Measurements from ENCODE around the gene MEIS2.

The MEIS2 gene

DNA sequence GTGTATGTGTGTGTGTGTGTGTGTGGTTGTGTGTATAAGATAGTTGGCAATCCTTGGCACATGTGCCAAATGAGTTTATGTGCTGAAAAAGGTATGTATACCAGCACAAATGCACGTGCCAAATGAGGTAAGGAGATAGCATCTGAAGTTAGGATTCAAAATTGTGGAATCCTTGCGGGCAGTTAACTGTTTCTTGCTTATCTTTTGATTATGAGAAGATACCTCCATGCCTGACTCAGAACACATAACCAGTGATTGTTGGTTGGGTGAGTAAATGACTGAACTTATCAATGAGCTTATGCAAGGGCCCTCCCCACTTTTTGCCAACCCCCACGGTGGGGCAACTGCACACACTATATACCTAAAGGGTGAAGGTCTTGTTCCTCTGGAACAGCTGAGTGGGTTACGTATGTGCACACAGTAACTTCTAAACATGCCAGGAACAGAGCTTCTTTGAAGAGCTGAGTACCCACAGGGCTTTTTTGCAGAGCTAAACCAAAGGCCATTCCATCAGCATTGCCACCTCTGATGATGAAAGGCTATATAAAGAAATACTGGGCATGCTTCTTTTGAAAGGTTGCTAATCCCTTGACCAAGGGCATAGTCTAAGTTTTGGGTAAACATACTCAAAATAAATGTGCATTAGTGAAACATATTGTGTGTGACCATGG, 60.1 kb downstream of the MEIS2 start:
- Histone ChIP-seq H3K27ac (ENCODE audit: low read length) (no peak overlapping the region), H3K4me3 (ENCODE audit: low read length in 2 of 2) (no peak overlapping the region), H3K4me1 (ENCODE audit: control insufficient read depth, insufficient read depth, low read length) (peaks cover 5% of the 10 kb centered on the region), H3K9ac (ENCODE audit: low read length in 2 of 2) (no peak overlapping the region), H3K9me3 (ENCODE audit: control insufficient read depth in 2 of 2, low read length in 2 of 2) (no peaks in the 10 kb centered on the region), H3K36me3 (ENCODE audit: control insufficient read depth in 2 of 2, insufficient read depth in 2 of 2, low read length in 2 of 2) (peaks cover 4 to 5% of the 10 kb centered on the region in 2 donors), H3K27me3 (ENCODE audit: control insufficient read depth in 1 of 2, insufficient read depth in 2 of 2, low read length in 2 of 2) (no peaks in the 10 kb centered on the region)

DNA sequence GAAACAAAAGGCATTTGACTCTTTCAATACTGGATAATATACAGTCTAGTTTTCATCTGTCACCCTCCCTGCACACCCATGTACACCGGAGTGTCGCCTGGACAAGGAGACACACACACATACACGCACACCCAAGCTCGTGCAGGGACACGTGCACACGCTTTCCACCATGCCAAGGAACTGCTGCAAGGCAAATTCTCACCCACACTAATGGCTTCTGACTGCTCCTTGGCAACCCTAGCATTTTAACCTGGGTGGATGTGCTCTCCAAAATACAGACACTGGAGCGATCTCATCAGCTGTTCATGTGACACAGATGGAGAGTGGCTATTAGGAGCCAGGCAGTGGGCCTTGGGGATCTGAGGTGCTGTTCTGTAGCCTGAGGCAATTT, 61.6 kb downstream of the MEIS2 start:
- H3K9ac ChIP-seq (ENCODE audit: low read length in 2 of 2) = no peak overlapping the region
- no peak overlapping the region for H3K27ac ChIP-seq (ENCODE audit: low read length)
- H3K4me1 ChIP-seq (ENCODE audit: control insufficient read depth, insufficient read depth, low read length) = peaks cover 8% of the 10 kb centered on the region
- H3K9me3 ChIP-seq (ENCODE audit: control insufficient read depth in 2 of 2, low read length in 2 of 2) = no peaks in the 10 kb centered on the region
- H3K27me3 ChIP-seq (ENCODE audit: control insufficient read depth in 1 of 2, insufficient read depth in 2 of 2, low read length in 2 of 2) = no peaks in the 10 kb centered on the region
- H3K4me3 ChIP-seq (ENCODE audit: low read length in 2 of 2) = no peak overlapping the region
- H3K36me3 ChIP-seq (ENCODE audit: control insufficient read depth in 2 of 2, insufficient read depth in 2 of 2, low read length in 2 of 2) = peaks cover 5 to 8% of the 10 kb centered on the region in 2 donors

DNA sequence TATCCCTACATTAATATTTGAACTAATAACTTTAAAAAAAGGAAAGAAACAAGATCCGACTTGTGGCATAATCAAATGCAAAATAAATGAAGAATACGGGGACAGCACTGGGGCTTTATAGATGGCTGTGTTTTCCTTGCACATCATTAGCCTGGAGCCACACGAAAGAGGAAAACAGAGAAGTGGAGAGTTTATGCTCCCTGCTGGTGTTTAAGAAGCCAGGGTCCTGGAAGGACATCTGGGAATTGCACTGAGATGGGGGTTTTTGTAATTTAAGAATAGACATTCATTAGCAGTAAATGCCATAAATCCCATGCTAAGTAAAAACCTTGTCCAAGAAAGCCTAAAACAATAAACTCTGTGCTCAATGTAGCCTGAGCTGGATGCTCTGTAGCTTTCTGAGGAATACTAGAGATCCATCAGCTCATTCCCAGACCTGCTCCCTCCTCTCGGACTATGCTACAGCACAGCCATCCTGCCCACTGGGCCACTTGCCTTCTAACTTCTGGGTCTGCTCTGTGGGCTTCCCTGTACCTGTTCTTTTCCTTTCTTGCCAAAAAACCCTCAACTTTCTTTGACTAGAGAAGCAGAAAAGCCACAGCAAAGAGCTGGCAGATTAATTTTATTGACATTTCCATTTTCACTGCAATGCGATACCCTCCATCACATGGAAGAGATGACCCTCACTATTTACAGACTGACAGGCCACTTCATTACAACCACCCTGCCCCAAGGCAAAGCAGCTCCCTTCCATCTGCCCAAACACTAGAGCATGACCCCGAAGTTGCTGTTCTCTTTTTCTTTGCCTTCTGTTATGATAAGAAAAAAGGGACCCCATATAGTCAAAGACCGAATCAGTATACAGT, 62.3 kb downstream of the MEIS2 start:
- no peaks in the 10 kb centered on the region for H3K9me3 ChIP-seq (ENCODE audit: control insufficient read depth in 2 of 2, low read length in 2 of 2)
- no peak overlapping the region for H3K4me3 ChIP-seq (ENCODE audit: low read length in 2 of 2)
- no peaks in the 10 kb centered on the region for H3K27me3 ChIP-seq (ENCODE audit: control insufficient read depth in 1 of 2, insufficient read depth in 2 of 2, low read length in 2 of 2)
- no peak overlapping the region for H3K9ac ChIP-seq (ENCODE audit: low read length in 2 of 2)
- peaks cover 8% of the 10 kb centered on the region for H3K4me1 ChIP-seq (ENCODE audit: control insufficient read depth, insufficient read depth, low read length)
- peaks cover 5 to 8% of the 10 kb centered on the region in 2 donors for H3K36me3 ChIP-seq (ENCODE audit: control insufficient read depth in 2 of 2, insufficient read depth in 2 of 2, low read length in 2 of 2)
- no peak overlapping the region for H3K27ac ChIP-seq (ENCODE audit: low read length)

DNA sequence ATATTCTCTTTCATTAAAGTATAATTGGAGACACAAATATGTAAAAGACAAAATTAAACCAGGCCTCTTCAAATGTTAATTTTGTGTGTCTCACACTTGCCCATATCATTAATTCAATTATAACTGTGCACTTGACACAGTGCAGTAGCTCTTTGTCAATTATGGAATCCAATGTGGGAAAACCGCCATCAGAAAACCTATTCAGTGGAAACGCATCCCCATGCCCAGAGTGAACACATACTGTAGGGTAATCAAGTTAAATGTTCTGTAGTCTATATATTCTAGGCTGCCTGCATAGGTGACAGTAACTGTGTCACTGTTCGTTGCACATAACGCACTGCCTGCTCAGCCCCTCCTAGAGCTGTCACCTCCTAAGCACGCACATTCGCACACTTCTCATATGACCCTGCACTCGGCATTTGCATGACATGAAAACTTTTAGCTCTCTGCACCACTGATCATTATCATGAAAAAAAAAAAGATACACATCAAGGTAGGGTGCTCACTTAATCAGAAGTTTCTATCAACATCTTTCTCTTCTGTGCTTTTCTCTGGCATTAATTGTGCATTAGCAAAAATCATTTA, 63.2 kb downstream of the MEIS2 start:
- Histone ChIP-seq H3K27me3 (ENCODE audit: control insufficient read depth in 1 of 2, insufficient read depth in 2 of 2, low read length in 2 of 2) (no peaks in the 10 kb centered on the region), H3K4me3 (ENCODE audit: low read length in 2 of 2) (no peak overlapping the region), H3K36me3 (ENCODE audit: control insufficient read depth in 2 of 2, insufficient read depth in 2 of 2, low read length in 2 of 2) (peaks cover 5 to 8% of the 10 kb centered on the region in 2 donors), H3K27ac (ENCODE audit: low read length) (no peak overlapping the region), H3K4me1 (ENCODE audit: control insufficient read depth, insufficient read depth, low read length) (peaks cover 8% of the 10 kb centered on the region), H3K9me3 (ENCODE audit: control insufficient read depth in 2 of 2, low read length in 2 of 2) (no peaks in the 10 kb centered on the region), H3K9ac (ENCODE audit: low read length in 2 of 2) (no peak overlapping the region)

DNA sequence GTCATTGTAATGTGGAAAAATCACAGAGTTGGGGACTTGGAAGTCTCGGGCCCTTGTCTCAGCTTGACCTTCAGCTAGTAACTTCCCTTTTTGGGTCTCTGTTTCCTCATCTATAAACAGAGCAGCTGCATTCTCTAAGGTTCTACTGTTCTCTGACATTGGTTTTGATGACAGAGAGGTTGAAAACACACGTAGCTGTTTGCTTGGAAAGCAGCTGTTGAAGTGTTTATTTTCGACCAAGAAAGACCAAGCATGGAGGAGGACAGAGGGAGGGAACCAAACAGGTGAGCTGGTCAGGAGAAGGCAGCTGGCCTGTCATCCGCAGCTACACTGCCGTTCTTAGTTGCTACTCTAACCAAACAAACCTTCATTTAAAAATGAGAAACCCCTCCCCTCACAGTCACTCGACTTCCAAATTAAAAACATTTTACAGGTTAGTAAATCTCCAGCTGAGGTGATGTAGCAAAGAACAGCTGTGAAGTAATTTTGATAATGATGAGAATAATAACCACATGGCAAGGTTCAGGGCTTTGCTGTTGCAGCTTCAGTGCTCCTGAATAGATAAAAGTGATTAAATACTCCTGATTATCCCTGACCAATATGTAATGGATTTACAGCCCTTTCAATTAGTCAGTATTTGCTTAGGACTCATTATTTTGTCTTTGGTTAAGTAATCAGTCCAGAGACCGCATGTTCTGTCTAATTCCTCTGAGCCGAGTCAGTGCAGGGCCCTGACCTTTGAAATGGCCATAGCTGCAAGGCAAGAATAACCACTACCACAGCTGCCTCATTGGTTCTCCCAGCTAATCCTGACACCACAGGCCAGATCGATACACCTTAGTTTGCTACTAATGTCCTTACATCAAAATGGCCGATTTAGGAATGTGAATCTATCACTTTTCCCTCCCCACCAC, 65.3 kb downstream of the MEIS2 start:
- Histone ChIP-seq H3K36me3 (ENCODE audit: control insufficient read depth in 2 of 2, insufficient read depth in 2 of 2, low read length in 2 of 2) (peaks cover 5 to 6% of the 10 kb centered on the region in 2 donors), H3K4me3 (ENCODE audit: low read length in 2 of 2) (no peak overlapping the region), H3K27me3 (ENCODE audit: control insufficient read depth in 1 of 2, insufficient read depth in 2 of 2, low read length in 2 of 2) (no peaks in the 10 kb centered on the region), H3K9me3 (ENCODE audit: control insufficient read depth in 2 of 2, low read length in 2 of 2) (no peaks in the 10 kb centered on the region), H3K27ac (ENCODE audit: low read length) (peak overlapping the region; percentile 18), H3K9ac (ENCODE audit: low read length in 2 of 2) (no peak overlapping the region), H3K4me1 (ENCODE audit: control insufficient read depth, insufficient read depth, low read length) (peaks cover 18% of the 10 kb centered on the region)

DNA sequence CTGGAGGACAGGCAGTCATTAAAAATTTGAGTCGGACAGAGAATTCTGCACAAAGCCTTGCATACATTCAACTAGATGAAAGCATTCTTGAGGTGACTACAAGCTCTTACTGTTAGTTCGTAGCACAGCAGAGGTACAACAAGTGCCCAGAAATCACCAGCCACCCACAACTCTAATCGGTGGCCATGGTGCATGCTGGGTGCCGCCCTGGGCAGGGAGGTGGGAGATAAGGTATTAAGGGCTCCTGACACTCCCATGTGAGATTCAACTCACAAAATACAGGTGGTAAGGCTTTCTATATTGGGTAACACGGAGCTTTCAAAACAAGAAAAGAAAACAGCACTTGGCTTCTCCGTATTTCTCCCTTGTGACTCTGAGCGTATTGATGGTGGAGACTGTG, 66.0 kb downstream of the MEIS2 start:
- Histone ChIP-seq H3K9me3 (ENCODE audit: control insufficient read depth in 2 of 2, low read length in 2 of 2) (no peaks in the 10 kb centered on the region), H3K4me3 (ENCODE audit: low read length in 2 of 2) (no peak overlapping the region), H3K9ac (ENCODE audit: low read length in 2 of 2) (no peak overlapping the region), H3K27ac (ENCODE audit: low read length) (peak overlapping the region; percentile 18), H3K36me3 (ENCODE audit: control insufficient read depth in 2 of 2, insufficient read depth in 2 of 2, low read length in 2 of 2) (peaks cover 5 to 6% of the 10 kb centered on the region in 2 donors), H3K27me3 (ENCODE audit: control insufficient read depth in 1 of 2, insufficient read depth in 2 of 2, low read length in 2 of 2) (no peaks in the 10 kb centered on the region), H3K4me1 (ENCODE audit: control insufficient read depth, insufficient read depth, low read length) (peaks cover 18% of the 10 kb centered on the region)

DNA sequence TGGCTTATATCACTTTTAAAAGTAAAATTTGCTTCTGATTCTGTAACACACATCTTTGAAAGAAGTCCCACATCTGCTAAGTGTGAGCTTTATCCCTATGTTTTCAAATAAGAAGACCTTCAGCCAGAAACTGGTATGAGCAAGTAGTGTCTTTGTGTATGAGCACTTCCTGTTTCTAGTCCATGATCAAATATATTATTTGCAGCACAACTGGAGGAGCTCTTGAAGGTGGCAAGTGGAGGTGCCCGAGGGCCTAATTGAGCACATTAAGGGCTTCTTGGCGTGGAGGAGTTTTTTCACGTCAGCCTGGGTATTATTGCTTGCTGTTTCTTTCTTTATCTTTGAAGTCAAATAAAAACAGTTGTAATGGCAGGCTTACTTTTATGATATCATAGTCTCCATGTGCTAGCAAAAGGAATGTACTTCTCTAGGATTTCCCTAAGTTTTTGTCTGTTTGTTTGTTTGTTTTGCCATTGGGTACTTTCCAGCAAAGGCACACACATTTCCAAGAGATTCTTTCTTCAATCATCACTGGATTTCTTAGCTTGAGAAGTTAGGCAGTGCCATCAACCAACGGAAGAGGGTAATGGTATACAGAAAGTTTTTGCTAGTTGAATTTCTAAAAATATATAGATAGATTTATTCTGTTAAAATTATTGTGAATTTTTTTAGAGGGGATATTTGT, 68.1 kb downstream of the MEIS2 start:
- Histone ChIP-seq H3K27ac (ENCODE audit: low read length) (peak overlapping the region; percentile 31), H3K9ac (ENCODE audit: low read length in 2 of 2) (no peak overlapping the region), H3K36me3 (ENCODE audit: control insufficient read depth in 2 of 2, insufficient read depth in 2 of 2, low read length in 2 of 2) (peaks cover 5 to 6% of the 10 kb centered on the region in 2 donors), H3K4me3 (ENCODE audit: low read length in 2 of 2) (no peak overlapping the region), H3K9me3 (ENCODE audit: control insufficient read depth in 2 of 2, low read length in 2 of 2) (no peaks in the 10 kb centered on the region), H3K27me3 (ENCODE audit: control insufficient read depth in 1 of 2, insufficient read depth in 2 of 2, low read length in 2 of 2) (no peaks in the 10 kb centered on the region), H3K4me1 (ENCODE audit: control insufficient read depth, insufficient read depth, low read length) (peaks cover 17% of the 10 kb centered on the region)

DNA sequence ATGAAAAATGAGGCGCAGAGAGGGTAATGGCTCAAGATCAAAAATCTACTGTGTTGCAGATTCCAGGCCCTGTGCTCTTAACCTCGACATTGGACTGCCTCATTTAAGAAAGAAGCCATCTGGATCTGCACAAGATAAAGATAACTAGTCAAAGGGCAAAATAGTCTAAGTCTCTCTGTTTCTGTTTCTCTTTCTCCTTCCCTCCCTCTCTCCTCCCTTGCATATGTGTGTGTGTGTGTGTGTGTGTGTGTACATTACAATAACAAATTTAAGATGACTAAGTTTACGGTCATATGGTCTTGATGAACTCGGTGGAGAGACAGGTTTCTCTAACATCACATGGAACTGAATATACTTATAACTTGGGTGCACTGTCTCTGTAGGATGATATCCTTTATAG, 69.2 kb downstream of the MEIS2 start:
- H3K9me3 ChIP-seq (ENCODE audit: control insufficient read depth in 2 of 2, low read length in 2 of 2) = no peaks in the 10 kb centered on the region
- H3K9ac ChIP-seq (ENCODE audit: low read length in 2 of 2) = no peak overlapping the region
- peaks cover 17% of the 10 kb centered on the region for H3K4me1 ChIP-seq (ENCODE audit: control insufficient read depth, insufficient read depth, low read length)
- H3K36me3 ChIP-seq (ENCODE audit: control insufficient read depth in 2 of 2, insufficient read depth in 2 of 2, low read length in 2 of 2) = peaks cover 5 to 6% of the 10 kb centered on the region in 2 donors
- H3K27ac ChIP-seq (ENCODE audit: low read length) = peak overlapping the region; percentile 31
- no peaks in the 10 kb centered on the region for H3K27me3 ChIP-seq (ENCODE audit: control insufficient read depth in 1 of 2, insufficient read depth in 2 of 2, low read length in 2 of 2)
- peak overlapping the region in 1 of 2 donors; percentile 8 for H3K4me3 ChIP-seq (ENCODE audit: low read length in 2 of 2)

DNA sequence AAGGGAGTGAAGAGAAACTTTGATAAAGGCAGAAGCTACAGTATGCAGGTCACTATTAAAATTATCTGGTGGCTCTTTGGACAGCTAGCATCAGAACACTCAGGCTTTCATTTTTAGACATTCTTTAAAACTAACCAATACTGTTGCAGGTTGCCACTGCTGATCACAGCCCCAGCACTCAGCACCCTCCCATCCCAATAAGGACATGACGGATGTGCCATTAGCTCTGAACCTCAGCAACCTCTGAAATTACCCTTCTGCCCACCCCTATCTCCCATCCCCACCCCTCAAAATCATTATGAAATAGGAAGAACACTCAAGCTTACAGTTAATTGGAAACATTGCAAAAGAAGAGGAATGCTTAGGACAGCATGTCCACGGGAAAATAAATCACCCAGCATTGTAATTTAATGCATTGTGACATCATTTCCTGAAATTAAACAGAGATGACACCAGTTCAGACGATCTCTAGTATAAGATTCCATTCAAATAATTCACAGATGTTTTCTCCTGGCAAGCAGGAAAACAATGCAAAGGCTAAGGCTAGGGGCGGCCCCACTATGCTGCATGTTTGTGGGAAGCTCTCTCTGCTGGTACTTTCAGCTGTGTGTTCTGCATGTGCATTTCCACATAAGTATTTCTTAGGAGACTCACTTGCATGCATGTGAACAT, 71.6 kb downstream of the MEIS2 start:
- peaks cover 16% of the 10 kb centered on the region for H3K4me1 ChIP-seq (ENCODE audit: control insufficient read depth, insufficient read depth, low read length)
- H3K9ac ChIP-seq (ENCODE audit: low read length in 2 of 2) = no peak overlapping the region
- no peak overlapping the region for H3K4me3 ChIP-seq (ENCODE audit: low read length in 2 of 2)
- H3K27me3 ChIP-seq (ENCODE audit: control insufficient read depth in 1 of 2, insufficient read depth in 2 of 2, low read length in 2 of 2) = no peaks in the 10 kb centered on the region
- H3K36me3 ChIP-seq (ENCODE audit: control insufficient read depth in 2 of 2, insufficient read depth in 2 of 2, low read length in 2 of 2) = no peaks in the 10 kb centered on the region
- no peaks in the 10 kb centered on the region for H3K9me3 ChIP-seq (ENCODE audit: control insufficient read depth in 2 of 2, low read length in 2 of 2)
- no peak overlapping the region for H3K27ac ChIP-seq (ENCODE audit: low read length)

Data from stomach smooth muscle (tissue), 2 donors.